Natural killer cell (primary cell): Measurements from ENCODE around the gene ACKR4. TPM values are rescaled to one million over a fixed set of nuclear protein-coding genes. Genes with fewer than 3 reads are reported as not detected.

Experiments used
- ATAC-seq, 3 donors: fragments of 150-1000 bp in 2 of 3; fragments of 200-7000 bp in 1 of 3; cut with Tn5 transposase; 1 replicate in 1 of 3; 2 replicates in 2 of 3; pipeline ENCODE4 v1.10.0; 2021; ENCODE audit warnings: mild to moderate bottlenecking in 2 of 3, moderate library complexity in 2 of 3
- DNase-seq, 2 donors: peaks; one replicate each; pipeline versions ENCODE4 v3.0.0 to v3.0.0-alpha.2; 2013 to 2021; ENCODE audit warnings: mixed read lengths in 1 of 2
- H3K27ac ChIP-seq: one replicate; pipeline ENCODE4 v1.5.1; 2013; ENCODE audit warnings: mild to moderate bottlenecking, low read length
- H3K27me3 ChIP-seq: one replicate; pipeline ENCODE4 v1.6.1; 2013; ENCODE audit warnings: low read length; ENCODE audit not compliant: control insufficient read depth, insufficient read depth
- H3K36me3 ChIP-seq: one replicate; pipeline ENCODE4 v1.6.1; 2013; ENCODE audit warnings: low read length; ENCODE audit not compliant: control insufficient read depth, insufficient read depth
- H3K4me1 ChIP-seq: one replicate; pipeline ENCODE4 v1.6.1; 2013; ENCODE audit warnings: low read length; ENCODE audit not compliant: control insufficient read depth, insufficient read depth
- H3K4me3 ChIP-seq: one replicate; pipeline ENCODE4 v1.5.1; 2013; ENCODE audit warnings: low read length
- H3K9me3 ChIP-seq: one replicate; pipeline ENCODE4 v1.6.1; 2013; ENCODE audit warnings: low read length; ENCODE audit not compliant: control insufficient read depth, insufficient read depth
- H3K27ac Mint-ChIP-seq, 2 donors: one replicate each; pipeline ENCODE4 v1.8.0; 2022; ENCODE audit warnings: mild to moderate bottlenecking in 2 of 2, mixed read lengths in 2 of 2, moderate library complexity in 1 of 2
- H3K27me3 Mint-ChIP-seq, 2 donors: one replicate each; pipeline ENCODE4 v1.8.0; 2022; ENCODE audit warnings: low read depth in 2 of 2, mixed read lengths in 2 of 2
- H3K36me3 Mint-ChIP-seq: one replicate; pipeline ENCODE4 v1.8.0; 2022; ENCODE audit warnings: mixed read lengths
- H3K4me1 Mint-ChIP-seq, 2 donors: one replicate each; pipeline ENCODE4 v1.8.0; 2022; ENCODE audit warnings: mixed read lengths in 2 of 2
- H3K4me3 Mint-ChIP-seq: one replicate; pipeline ENCODE4 v1.8.0; 2022; ENCODE audit warnings: mild to moderate bottlenecking, moderate library complexity, mixed read lengths
- H3K9me3 Mint-ChIP-seq, 2 donors: one replicate each; pipeline ENCODE4 v1.8.0; 2022; ENCODE audit warnings: mixed read lengths in 2 of 2
- CTCF ChIP-seq: fragments of 200-600 bp; IDR thresholded peaks from one replicate; pipeline ENCODE4 v1.8.0; 2022; ENCODE audit warnings: antibody characterized with exemption
- WGBS: methylation state at CpG from one replicate; pipeline ENCODE4 v1.1.7; 2013; ENCODE audit warnings: missing lambda C conversion rate; ENCODE audit not compliant: insufficient coverage; 5-methylcytosine and 5-hydroxymethylcytosine counted together
- intact Hi-C: fragments of 100-400 bp; cut with micrococcal nuclease; formaldehyde crosslinking; loops from one replicate; pipeline ENCODE4 v1.14.2; 2022
- total RNA-seq, 4 donors: library from RNA; stranded (reverse); fragments of 120-200 nt in 1 of 4; gene quantifications; one replicate each; pipeline versions ENCODE4 v1.2.3 to v1.2.4, GENCODE V29; 2013 to 2022

The ACKR4 gene
- total RNA-seq, 3 donors from 2014 or later (not counting 1 experiment from before 2014, with no cell fraction given): 0.14 to 0.32 TPM; not detected in 1

GRCh38 chr3:132592216-132592615 lies 4.9 kb upstream of the ACKR4 start:
- no peak for TF ChIP-seq CTCF
- intact Hi-C loops: no loop called here
- H3K4me1 Mint-ChIP-seq: peaks cover 0 to 5% of the 10 kb centered on the region in 2 donors
- no peak overlapping the region for H3K27ac Mint-ChIP-seq
- H3K9me3 ChIP-seq: no peaks in the 10 kb centered on the region
- H3K36me3 ChIP-seq: peaks cover 4% of the 10 kb centered on the region
- H3K27me3 ChIP-seq: no peaks in the 10 kb centered on the region
- no peak overlapping the region for H3K4me3 Mint-ChIP-seq
- H3K9me3 Mint-ChIP-seq: no peaks in the 10 kb centered on the region
- no peaks in the 10 kb centered on the region for H3K27me3 Mint-ChIP-seq
- no peak overlapping the region for H3K4me3 ChIP-seq
- H3K36me3 Mint-ChIP-seq: no peaks in the 10 kb centered on the region
- no peak overlapping the region for H3K27ac ChIP-seq
- ATAC-seq (no peak), DNase-seq (no peak)
- H3K4me1 ChIP-seq: no peaks in the 10 kb centered on the region

- no CpG with 5 or more reads among the region's 1 CpG for WGBS
- no peak for ATAC-seq
- no peaks in the 10 kb centered on the region for H3K9me3 Mint-ChIP-seq
These were observed 3.7 kb upstream of the ACKR4 start for GRCh38 chr3:132593241-132593946.

GRCh38 chr3:132593947-132594323 lies 3.1 kb upstream of the ACKR4 start:
- Mint-ChIP-seq H3K36me3 (peaks cover 6% of the 10 kb centered on the region), H3K9me3 (no peaks in the 10 kb centered on the region), H3K27ac (no peak overlapping the region), H3K4me3 (no peak overlapping the region), H3K27me3 (no peaks in the 10 kb centered on the region), H3K4me1 (peaks cover 0 to 5% of the 10 kb centered on the region in 2 donors)
- WGBS: 100% methylated on average over 1 of the region's 3 CpGs
- intact Hi-C loops: no loop called here
- TF ChIP-seq CTCF: no peak
- Histone ChIP-seq H3K27me3 (no peaks in the 10 kb centered on the region), H3K9me3 (no peaks in the 10 kb centered on the region), H3K4me1 (no peaks in the 10 kb centered on the region), H3K27ac (no peak overlapping the region), H3K4me3 (no peak overlapping the region), H3K36me3 (peaks cover 8% of the 10 kb centered on the region)
- DNase-seq (no peak), ATAC-seq (no peak)

More at GRCh38 chr3:132593241-132593946, 3.7 kb upstream of the ACKR4 start:
- no peak overlapping the region for H3K27ac ChIP-seq
- H3K4me3 ChIP-seq: no peak overlapping the region
- H3K27me3 ChIP-seq: no peaks in the 10 kb centered on the region
- no peaks in the 10 kb centered on the region for H3K4me1 ChIP-seq
- Mint-ChIP-seq H3K27ac (no peak overlapping the region), H3K4me3 (no peak overlapping the region), H3K36me3 (peaks cover 1% of the 10 kb centered on the region), H3K27me3 (no peaks in the 10 kb centered on the region), H3K4me1 (peaks cover 0 to 5% of the 10 kb centered on the region in 2 donors)
- H3K36me3 ChIP-seq: peaks cover 7% of the 10 kb centered on the region
- intact Hi-C loops: no loop called here
- H3K9me3 ChIP-seq: no peaks in the 10 kb centered on the region
- DNase-seq: no peak
- TF ChIP-seq CTCF: no peak

GRCh38 chr3:132594498-132594897 lies 2.6 kb upstream of the ACKR4 start:
- H3K27ac Mint-ChIP-seq: no peak overlapping the region
- H3K4me1 Mint-ChIP-seq: peaks cover 0 to 5% of the 10 kb centered on the region in 2 donors
- no peaks in the 10 kb centered on the region for H3K9me3 ChIP-seq
- no peak for ATAC-seq
- H3K36me3 Mint-ChIP-seq: peaks cover 6% of the 10 kb centered on the region
- H3K4me3 Mint-ChIP-seq: no peak overlapping the region
- H3K27me3 ChIP-seq: no peaks in the 10 kb centered on the region
- no peak for TF ChIP-seq CTCF
- H3K9me3 Mint-ChIP-seq: no peaks in the 10 kb centered on the region
- no peak for DNase-seq
- no peaks in the 10 kb centered on the region for H3K27me3 Mint-ChIP-seq
- intact Hi-C loops: no loop called here
- no peak overlapping the region for H3K4me3 ChIP-seq
- no peaks in the 10 kb centered on the region for H3K4me1 ChIP-seq
- peaks cover 8% of the 10 kb centered on the region for H3K36me3 ChIP-seq
- H3K27ac ChIP-seq: no peak overlapping the region
